AG04450 (cell line): Measurements from ENCODE around the gene FOXJ3. TPM values are rescaled to one million over a fixed set of nuclear protein-coding genes. Genes with fewer than 3 reads are reported as not detected.

Source experiments
- CTCF ChIA-PET: fragments of 300-600, 350-600 bp; formaldehyde crosslinking; extraction: SDS; loops from one replicate; lab custom pipeline; 2022; ENCODE audit warnings: antibody characterized with exemption, inconsistent platforms; lab: Charles Lee
- POLR2A ChIA-PET: fragments of 350-600 bp; formaldehyde crosslinking; extraction: SDS; loops from one replicate; lab custom pipeline; 2021; ENCODE audit warnings: antibody characterized with exemption, inconsistent platforms; lab: Yijun Ruan, JAX
- DNase-seq: peaks from one replicate; pipeline ENCODE4 v3.0.0-alpha.2; 2011; ENCODE audit warnings: low read depth, low spot score
- H3K27ac ChIP-seq: one replicate; pipeline ENCODE4 v1.5.1; 2012; ENCODE audit warnings: low read depth, low read length, control low read depth
- H3K27me3 ChIP-seq: one replicate; pipeline ENCODE4 v1.6.0; 2012; ENCODE audit warnings: low read length; ENCODE audit not compliant: control insufficient read depth, insufficient read depth
- H3K4me3 ChIP-seq: 2 replicates; pipeline ENCODE4 v1.5.1; 2011; ENCODE audit warnings: mild to moderate bottlenecking, low read depth, low read length, control low read depth
- H3K9me3 ChIP-seq: 2 replicates; pipeline ENCODE4 v1.5.1; 2012; ENCODE audit warnings: low read length; ENCODE audit not compliant: control insufficient read depth, insufficient read depth
- polyA plus RNA-seq: library from polyadenylated mRNA; depleted of rRNA; stranded (reverse); fragments of >200 nt; gene quantifications from 2 replicates; pipeline ENCODE4 v1.2.3, GENCODE V29; 2011
- TF ChIP-seq, protein P1 (sequence below): IDR thresholded peaks from 2 replicates; pipeline ENCODE4 v1.5.1; 2011; ENCODE audit warnings: low read depth, low read length, control low read depth, inconsistent platforms

Gene FOXJ3
- polyA plus RNA-seq, 1 experiment: 36.2 TPM

DNA sequence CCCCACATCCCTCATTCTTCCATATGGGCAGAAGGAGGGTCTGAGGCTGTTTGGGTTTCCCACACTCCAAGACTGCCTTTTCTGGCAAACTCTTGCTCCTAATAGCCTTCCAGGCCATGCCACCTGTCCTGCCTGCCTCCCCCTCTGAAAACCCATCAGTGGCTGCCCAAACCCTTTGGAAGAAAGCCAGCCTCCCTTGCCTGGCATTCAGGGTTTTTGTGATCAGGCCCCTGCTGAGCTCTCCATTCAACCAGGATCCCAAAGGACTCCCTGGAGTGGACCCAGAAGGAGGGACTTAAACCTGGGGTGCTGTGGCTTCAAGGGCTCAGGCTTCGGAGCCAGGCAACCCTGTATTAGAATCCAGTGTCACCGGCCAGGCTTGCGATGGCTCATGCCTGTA lies 166.3 kb downstream of the FOXJ3 start:
- Histone ChIP-seq H3K27me3 (no peaks in the 10 kb centered on the region), H3K4me3 (no peak overlapping the region), H3K9me3 (no peaks in the 10 kb centered on the region), H3K27ac (no peak overlapping the region)
- ChIA-PET CTCF (no interaction called here), POLR2A (no interaction called here)
- no peak for DNase-seq
- TF ChIP-seq, protein P1, sequence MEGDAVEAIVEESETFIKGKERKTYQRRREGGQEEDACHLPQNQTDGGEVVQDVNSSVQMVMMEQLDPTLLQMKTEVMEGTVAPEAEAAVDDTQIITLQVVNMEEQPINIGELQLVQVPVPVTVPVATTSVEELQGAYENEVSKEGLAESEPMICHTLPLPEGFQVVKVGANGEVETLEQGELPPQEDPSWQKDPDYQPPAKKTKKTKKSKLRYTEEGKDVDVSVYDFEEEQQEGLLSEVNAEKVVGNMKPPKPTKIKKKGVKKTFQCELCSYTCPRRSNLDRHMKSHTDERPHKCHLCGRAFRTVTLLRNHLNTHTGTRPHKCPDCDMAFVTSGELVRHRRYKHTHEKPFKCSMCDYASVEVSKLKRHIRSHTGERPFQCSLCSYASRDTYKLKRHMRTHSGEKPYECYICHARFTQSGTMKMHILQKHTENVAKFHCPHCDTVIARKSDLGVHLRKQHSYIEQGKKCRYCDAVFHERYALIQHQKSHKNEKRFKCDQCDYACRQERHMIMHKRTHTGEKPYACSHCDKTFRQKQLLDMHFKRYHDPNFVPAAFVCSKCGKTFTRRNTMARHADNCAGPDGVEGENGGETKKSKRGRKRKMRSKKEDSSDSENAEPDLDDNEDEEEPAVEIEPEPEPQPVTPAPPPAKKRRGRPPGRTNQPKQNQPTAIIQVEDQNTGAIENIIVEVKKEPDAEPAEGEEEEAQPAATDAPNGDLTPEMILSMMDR: no peak

DNA sequence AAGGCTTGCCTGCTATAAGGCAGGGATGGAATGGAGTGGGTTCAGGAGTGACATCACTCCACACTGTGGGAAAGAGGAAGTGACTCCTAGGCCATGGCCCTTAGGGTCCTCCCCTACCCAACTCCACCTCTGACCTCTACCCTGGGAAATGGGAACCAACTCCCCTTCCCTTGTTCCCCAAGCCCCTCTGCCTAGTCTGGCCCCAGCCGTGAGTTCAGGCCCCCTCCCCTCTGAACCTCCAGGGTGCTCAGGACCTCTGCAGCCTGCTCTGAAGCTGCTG lies 166.7 kb downstream of the FOXJ3 start:
- CTCF ChIA-PET: no interaction called here
- peaks cover under 1% of the 10 kb centered on the region for H3K27me3 ChIP-seq

GRCh38 chr1:42167611-42168390 lies 167.2 kb downstream of the FOXJ3 start:
- DNase-seq: no peak
- peaks cover 2% of the 10 kb centered on the region; the same call in 1 of the 2 replicates for H3K9me3 ChIP-seq
- H3K27ac ChIP-seq: no peak overlapping the region
- H3K4me3 ChIP-seq: no peak overlapping the region
- peaks cover 3% of the 10 kb centered on the region for H3K27me3 ChIP-seq
- ChIA-PET CTCF (interaction anchor here (0.6 kb wide), 1 partner anchor 264 kb away, joined by 7 read pairs; no protein-coding TSS in a partner anchor), POLR2A (no interaction called here)
- TF ChIP-seq, protein P1: no peak

More for the DNA sequence above, 166.7 kb downstream of the FOXJ3 start:
- DNase-seq: no peak
- TF ChIP-seq, protein P1: no peak
- Histone ChIP-seq H3K9me3 (peaks cover 2% of the 10 kb centered on the region; the same call in 1 of the 2 replicates), H3K4me3 (no peak overlapping the region), H3K27ac (no peak overlapping the region)
- POLR2A ChIA-PET: no interaction called here

- no peak overlapping the region for H3K27ac ChIP-seq
- H3K9me3 ChIP-seq: peaks cover 2% of the 10 kb centered on the region
- POLR2A ChIA-PET: no interaction called here
- no peak for DNase-seq
- H3K27me3 ChIP-seq: peaks cover 7% of the 10 kb centered on the region
- CTCF ChIA-PET: interaction anchor here (4.6 kb wide), 1 partner anchor 8 kb away, joined by 35 read pairs; no protein-coding TSS in a partner anchor
- no peak overlapping the region for H3K4me3 ChIP-seq
- TF ChIP-seq, protein P1: no peak
These were observed 169.4 kb downstream of the FOXJ3 start for GRCh38 chr1:42165511-42166210.
